Stimulated activated CD8-positive, alpha-beta memory T cell treated with anti-CD3 and anti-CD28 coated beads, Interleukin-7, amount 100 ng/mL, for 1 hour (primary cell): ENCODE results near the gene EFEMP1.

Experiments
- DNase-seq, 2 donors: peaks; one replicate each; pipeline ENCODE4 v3.0.0-alpha.2; 2020; ENCODE audit warnings: low read depth in 2 of 2

The EFEMP1 gene

DNA sequence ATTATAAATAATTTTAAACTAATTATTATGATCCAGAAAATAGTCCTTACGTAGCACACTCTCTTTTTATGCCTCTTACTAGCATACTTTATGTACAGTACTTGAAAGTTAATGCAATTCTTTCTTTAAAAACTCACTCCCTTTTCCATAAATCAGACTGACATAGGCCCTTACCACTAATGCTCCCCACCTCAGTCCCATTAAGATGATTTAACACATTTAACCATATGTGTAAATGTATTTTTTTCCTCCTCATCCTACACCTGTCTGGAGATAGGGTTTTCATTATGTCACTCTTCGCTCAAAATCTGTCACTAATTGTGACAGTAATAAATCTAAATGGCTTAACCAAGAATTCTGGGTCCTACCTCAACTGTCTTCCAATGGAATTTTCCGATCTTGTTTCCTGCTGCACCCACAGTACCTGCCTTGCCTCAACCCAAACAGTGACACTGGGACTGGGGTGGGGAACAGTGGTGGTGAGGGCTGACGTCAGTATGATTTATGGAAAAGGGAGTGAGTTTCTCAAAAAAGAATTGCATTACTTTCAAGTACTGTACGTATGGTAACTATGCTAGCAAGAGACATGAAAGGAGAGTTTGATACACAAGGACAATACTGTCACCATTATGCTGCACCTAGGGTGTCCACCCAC is 25.1 kb downstream of the EFEMP1 start:
- DNase-seq = no peak

DNA sequence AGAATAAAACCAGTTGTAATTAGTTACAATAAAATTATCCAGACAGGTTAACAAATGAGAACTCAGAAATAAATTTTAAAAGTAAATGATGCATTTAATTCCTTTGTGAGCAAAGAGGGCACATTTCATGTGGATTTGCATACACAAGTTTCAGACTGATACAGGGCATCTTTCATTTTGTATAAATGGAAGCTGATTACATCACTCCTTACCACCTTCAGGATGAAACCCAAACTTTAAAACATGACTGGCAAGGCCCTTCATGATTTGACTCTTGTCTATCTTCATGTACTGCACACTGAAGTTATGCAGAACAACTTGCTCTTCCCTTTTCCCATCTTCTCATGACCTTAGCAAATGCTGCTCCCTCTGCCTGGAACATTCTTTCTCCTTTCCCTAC is 26.9 kb downstream of the EFEMP1 start:
- DNase-seq = no peak

DNA sequence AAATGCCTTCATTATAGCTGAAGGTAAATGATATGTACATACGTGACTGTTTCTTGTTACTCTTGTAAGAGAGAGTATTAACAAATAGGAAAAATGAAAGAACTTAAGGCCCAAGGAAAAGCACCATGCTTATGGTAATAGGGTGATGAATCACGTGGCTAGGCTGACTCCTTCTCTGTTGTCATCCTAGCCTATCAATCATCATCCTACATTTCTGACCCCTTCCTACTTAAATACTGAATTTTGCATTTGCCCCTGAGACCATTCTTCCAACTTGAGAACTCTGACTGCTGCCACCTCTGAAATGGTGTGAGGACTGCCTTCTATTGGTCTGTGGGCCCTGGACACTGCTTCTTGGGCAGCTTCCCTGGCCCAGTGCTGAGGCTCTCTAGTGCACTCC is 28.9 kb downstream of the EFEMP1 start:
- DNase-seq = no peak

GRCh38 chr2:55891671-55892094 is 31.9 kb downstream of the EFEMP1 start:
- no peak for DNase-seq

GRCh38 chr2:55888936-55889335 is 34.6 kb downstream of the EFEMP1 start:
- DNase-seq = no peak

DNA sequence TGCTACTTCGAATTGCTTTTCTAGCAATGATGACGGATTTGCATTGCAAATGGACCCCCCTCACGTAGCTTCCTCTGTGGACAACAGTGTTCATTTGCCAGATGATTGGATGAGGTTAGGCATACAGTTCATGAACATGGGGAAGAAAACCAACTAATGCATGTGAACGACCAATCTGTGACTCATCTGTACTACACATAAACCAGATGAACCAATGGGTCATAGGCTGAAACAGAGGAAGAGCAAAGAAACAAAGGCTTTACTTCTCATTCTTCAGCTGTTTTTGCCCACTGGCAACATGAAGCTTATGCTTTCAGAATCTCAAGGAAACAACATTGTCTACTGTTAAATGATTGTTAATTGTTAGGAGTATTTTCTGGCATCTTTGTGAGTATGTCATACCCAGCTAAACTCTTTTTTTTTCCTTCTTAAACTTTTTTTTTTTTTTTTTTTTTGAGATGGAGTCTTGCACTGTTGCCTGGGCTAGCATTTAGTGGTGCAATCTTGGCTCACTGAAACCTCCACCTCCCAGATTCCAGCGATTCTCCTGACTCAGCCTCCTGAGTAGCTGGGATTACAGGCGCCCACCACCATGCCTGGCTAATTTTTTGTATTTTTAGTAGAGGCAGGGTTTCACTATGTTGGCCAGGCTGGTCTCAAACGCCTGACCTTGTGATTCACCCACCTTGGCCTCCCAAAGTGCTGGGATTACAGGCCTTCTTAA is 35.5 kb downstream of the EFEMP1 start:
- DNase-seq = no peak

DNA sequence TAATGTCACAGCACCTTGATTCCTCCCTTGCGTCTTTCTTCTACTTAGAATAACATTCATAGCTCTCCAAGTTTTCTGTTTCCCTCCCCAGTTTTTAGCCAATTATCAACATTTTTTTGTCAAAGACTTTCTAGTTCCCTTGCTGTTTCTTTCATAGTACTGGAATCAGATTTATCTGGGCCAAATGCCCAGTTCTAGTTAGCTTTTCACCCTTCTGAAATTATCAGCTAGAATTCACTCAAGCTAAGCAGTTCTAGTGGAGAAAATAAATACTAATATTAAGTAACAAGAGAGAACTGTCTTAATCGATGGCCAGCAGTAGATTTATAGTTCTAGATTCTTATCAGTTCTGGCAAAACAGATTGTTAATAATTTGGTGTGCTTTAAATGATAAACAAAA is 36.2 kb downstream of the EFEMP1 start:
- no peak for DNase-seq

- no peak for DNase-seq
These were observed 37.7 kb downstream of the EFEMP1 start for GRCh38 chr2:55885944-55886281.

DNA sequence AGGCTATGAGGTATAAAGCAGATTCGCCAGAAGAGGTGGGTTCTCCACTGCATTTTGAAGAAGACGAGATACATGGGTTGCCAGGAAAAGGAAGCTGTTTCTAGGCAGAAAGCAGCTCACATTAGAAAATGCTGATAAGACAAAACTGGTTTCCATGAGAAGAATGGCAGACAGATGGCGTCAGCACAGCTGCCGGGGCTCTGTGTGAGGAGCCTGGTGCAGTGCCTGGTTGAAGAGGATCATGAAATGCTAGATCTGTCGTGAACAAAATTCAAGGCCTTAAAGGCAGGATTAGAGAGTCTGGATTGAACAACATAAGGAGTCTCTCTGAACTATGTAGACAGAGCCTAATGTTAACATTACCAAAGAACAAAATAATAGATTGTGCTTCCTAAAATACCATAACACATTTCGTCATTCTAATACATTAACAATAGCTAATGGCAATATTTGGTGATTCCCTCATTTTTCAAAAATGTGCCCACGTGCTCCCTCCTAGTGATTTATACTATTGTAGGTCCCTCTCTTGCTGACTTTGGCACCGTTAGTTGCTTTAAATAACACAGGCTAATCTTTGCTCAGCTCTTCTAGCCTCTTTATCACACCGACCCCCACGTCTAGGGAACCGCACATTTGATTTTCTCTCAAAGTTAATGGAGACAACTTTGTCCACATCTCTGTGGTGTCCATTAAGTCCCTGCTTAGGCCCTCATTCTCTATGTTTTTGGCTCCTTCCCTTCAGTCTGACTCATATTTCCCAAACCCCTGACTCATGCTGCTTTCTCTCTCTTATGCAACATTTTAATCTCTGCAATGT is 38.2 kb downstream of the EFEMP1 start:
- DNase-seq = no peak

DNA sequence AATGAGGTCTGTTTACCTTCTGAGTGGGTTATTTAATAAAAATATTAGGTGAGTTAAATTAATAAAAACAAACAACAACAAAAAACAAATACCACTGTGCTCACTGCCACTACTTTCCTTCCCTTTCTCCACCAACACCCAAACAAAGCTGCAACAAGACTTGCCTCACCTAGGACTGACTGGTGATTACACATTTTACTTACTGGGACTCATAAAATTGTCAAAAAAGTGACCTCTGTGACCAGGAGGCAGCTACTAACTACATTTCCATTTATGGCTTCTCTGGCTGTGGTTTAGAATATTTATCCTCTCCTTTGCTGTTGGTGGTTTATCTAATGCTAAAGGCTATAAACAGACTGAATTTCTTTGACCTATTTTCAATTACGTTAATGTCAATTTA is 39.8 kb downstream of the EFEMP1 start:
- no peak for DNase-seq

GRCh38 chr2:55883357-55883756 is 40.2 kb downstream of the EFEMP1 start:
- no peak for DNase-seq

GRCh38 chr2:55882954-55883353 is 40.6 kb downstream of the EFEMP1 start:
- no peak for DNase-seq

DNA sequence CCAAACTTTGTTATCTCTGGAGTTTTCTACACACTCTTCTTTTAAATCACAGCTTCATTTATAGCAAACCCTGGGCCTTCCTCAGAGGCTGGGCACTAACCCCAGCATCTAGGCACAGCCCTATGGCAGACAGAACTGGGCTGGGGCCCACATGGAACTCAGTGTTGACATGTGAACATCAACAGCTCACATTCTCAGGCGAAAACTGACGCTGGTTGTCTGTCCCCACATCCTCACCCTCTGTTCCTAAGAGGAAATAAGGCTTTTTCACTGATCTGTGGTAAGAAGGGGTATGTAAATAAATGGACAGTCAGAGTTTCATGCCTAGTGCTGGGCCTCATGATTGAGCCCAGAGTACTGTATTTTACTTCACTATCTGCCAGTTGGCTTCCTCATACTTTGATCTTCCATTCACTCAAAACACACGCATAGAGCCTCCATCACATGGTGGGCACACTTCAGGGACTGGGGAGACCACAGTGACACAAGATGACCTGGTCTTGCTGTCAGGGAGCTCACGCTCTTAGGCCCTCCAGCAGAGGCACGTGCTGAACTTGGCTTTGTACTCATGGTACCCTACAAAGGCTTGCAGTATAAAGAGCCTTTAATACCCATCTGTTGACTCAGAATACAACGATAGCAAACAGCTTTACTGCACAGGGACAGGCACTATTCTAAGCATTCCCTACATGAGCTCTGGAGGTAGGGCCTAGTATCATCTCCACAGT is 43.0 kb downstream of the EFEMP1 start:
- DNase-seq = no peak

- DNase-seq = no peak
These were observed 43.6 kb downstream of the EFEMP1 start for GRCh38 chr2:55879976-55880375.

DNA sequence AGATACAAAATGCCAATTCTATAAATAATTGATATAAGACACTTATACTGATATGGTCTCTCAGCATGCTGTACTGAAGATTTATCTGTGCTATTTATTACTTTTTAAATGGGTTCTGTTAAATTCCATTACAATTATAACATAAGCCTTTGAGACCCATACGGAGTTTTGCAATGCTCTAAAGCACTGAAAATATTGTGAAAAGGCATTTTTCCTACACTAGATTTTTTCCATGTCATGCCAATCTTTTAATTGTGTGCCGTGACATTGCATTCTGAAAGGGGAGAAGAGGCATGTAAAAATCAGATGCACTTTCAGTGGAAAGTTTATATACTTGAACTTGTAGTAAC is 46.5 kb downstream of the EFEMP1 start:
- DNase-seq = no peak

GRCh38 chr2:55876429-55877086 is 47.0 kb downstream of the EFEMP1 start:
- DNase-seq = no peak

- DNase-seq = no peak
These were observed 48.0 kb downstream of the EFEMP1 start for GRCh38 chr2:55875434-55876135.

DNA sequence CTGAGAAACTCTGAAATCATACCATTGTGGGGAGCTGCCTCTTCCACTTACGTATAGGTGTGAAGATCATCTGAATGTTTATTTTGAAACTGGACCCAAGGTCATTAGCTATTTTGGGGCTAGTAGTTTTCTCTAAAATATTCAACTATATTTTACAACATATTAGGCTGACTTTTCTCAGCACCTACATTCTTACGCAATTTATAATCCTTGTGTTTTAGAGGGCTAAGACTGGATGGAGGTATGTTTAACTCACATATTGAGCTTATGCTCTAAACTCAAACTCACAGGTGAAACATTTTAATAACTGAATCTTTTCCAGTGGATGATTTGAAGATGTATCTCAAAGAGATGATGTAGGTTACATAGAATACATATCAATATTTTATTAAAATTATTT is 49.2 kb downstream of the EFEMP1 start:
- no peak for DNase-seq

GRCh38 chr2:55871637-55872036 is 51.9 kb downstream of the EFEMP1 start:
- DNase-seq = no peak

DNA sequence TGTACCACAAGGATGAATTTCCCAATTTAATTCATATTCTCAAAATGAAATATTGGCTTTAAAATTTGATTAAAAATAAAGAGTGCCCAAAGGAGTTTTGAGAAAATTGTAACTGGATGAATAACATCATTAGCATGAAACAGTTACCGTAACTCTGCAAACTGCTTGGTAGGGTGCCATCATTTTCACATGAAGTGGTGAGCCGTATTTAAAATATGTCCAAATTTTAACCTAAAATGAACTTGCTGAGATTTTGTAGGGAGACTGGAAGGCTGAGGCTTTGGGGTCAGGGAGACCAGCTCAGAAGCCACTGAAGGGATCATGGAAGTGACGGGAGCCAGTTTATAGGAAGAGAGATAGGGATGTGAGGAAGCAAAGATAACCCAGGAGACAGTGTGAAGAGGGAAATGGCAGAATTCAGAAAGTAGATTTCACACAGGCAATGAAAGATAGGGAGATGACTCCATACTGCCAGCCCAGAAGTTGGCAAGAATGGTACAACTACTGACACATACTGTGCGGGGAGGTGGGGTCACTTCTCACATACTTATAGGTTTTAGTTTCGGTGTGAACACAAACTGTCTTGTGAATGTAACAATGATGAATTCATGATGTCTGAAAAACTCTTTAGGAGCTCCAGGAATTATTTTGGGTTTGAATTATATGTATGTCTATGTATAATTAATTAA is 53.8 kb downstream of the EFEMP1 start:
- no peak for DNase-seq
